Posterior cingulate gyrus (tissue), 11 donors: ENCODE data around the gene FGL2.
"Not testable (repeated sequence)": the region's sequence is repeated elsewhere in the genome, so short reads cannot be mapped to it uniquely, and the experiment has no call there.

Experiments used
- DNase-seq, 10 donors: peaks; one replicate each; pipeline versions ENCODE4 v3.0.0 to v3.0.0-alpha.2; 2020 to 2021; ENCODE audit warnings: mixed read lengths in 3 of 10
- intact Hi-C: fragments of 100-400 bp; cut with DNase I; formaldehyde crosslinking; loops from one replicate; pipeline ENCODE4 v1.15.1; 2023

FGL2 gene

GRCh38 chr7:77199013-77199966, at the start of gene FGL2:
Gene FGL2 (minus strand): TSS chr7:77199819. CDS start chr7:77199793, 26 bp downstream.
- peak; percentile 31 to 91 (median 54) for DNase-seq
- intact Hi-C loops, result loop anchor here (10.0 kb wide), 1 partner anchor 46 kb away; no protein-coding TSS in a partner anchor

GRCh38 chr7:77248154-77248553, 48.5 kb upstream of the FGL2 start:
- intact Hi-C loops, result loop anchor here (5.0 to 10.0 kb wide), 2 partner anchors 53 to 121 kb away; partner anchors contain the start of gene FGL2
- DNase-seq, result no peak

GRCh38 chr7:77247206-77247850, 47.7 kb upstream of the FGL2 start:
- peak in 8 of 10 donors; percentile 31 to 90 (median 63) for DNase-seq
- intact Hi-C loops, result loop anchor here (5.0 to 10.0 kb wide), 2 partner anchors 53 to 120 kb away; partner anchors contain the start of gene FGL2

- DNase-seq, result no peak
- intact Hi-C loops, result loop anchor here (5.0 to 10.0 kb wide), 2 partner anchors 51 to 119 kb away; partner anchors contain the start of gene FGL2
Observed at GRCh38 chr7:77246026-77246640, 46.5 kb upstream of the FGL2 start.

- intact Hi-C loops, result loop anchor here (5.0 to 10.0 kb wide), 2 partner anchors 50 to 118 kb away; partner anchors contain the start of gene FGL2
Observed at GRCh38 chr7:77245015-77245755, 45.6 kb upstream of the FGL2 start.

GRCh38 chr7:77244222-77244934, 44.8 kb upstream of the FGL2 start:
- intact Hi-C loops, result loop anchor here (10.0 kb wide), 1 partner anchor 50 kb away; the partner anchor contains the start of gene FGL2
- no peak for DNase-seq

More at GRCh38 chr7:77245015-77245755, 45.6 kb upstream of the FGL2 start:
- no peak for DNase-seq

GRCh38 chr7:77242554-77242953, 42.9 kb upstream of the FGL2 start:
- DNase-seq, result no peak
- intact Hi-C loops, result loop anchor here (10.0 kb wide), 1 partner anchor 48 kb away; the partner anchor contains the start of gene FGL2

- DNase-seq, result no peak
- intact Hi-C loops, result loop anchor here (10.0 kb wide), 1 partner anchor 47 kb away; the partner anchor contains the start of gene FGL2
Observed at GRCh38 chr7:77242068-77242467, 42.4 kb upstream of the FGL2 start.

GRCh38 chr7:77239471-77239870, 39.9 kb upstream of the FGL2 start:
- intact Hi-C loops, result no loop called here

GRCh38 chr7:77238703-77239136, 39.1 kb upstream of the FGL2 start:
- DNase-seq, result peak in 1 of 10 donors; percentile 77
- intact Hi-C loops, result no loop called here

More at GRCh38 chr7:77239471-77239870, 39.9 kb upstream of the FGL2 start:
- no peak for DNase-seq

- DNase-seq, result no peak
- intact Hi-C loops, result no loop called here
Observed at GRCh38 chr7:77235276-77235675, 35.7 kb upstream of the FGL2 start.

- DNase-seq, result no peak
- intact Hi-C loops, result no loop called here
Observed at GRCh38 chr7:77232467-77232866, 32.8 kb upstream of the FGL2 start.

- DNase-seq, intact Hi-C loops: not testable (repeated sequence)
Observed at GRCh38 chr7:77228795-77229194, 29.2 kb upstream of the FGL2 start.

GRCh38 chr7:77226357-77226839, 26.8 kb upstream of the FGL2 start:
- intact Hi-C loops, result no loop called here
- DNase-seq, result no peak

- intact Hi-C loops, result no loop called here
- DNase-seq, result no peak
Observed at GRCh38 chr7:77223261-77223660, 23.6 kb upstream of the FGL2 start.

GRCh38 chr7:77222819-77223218, 23.2 kb upstream of the FGL2 start:
- intact Hi-C loops, result no loop called here
- DNase-seq, result no peak

- DNase-seq, result no peak
- intact Hi-C loops, result no loop called here
Observed at GRCh38 chr7:77222065-77222464, 22.4 kb upstream of the FGL2 start.

- DNase-seq, intact Hi-C loops: not testable (repeated sequence)
Observed at GRCh38 chr7:77219701-77220331, 20.2 kb upstream of the FGL2 start.
